K562 (cell line): ENCODE data around the gene SPATA24.

Experiments
- ATF7 ChIP-seq: fragments of 450-650 bp; IDR thresholded peaks from 2 replicates; pipeline ENCODE4 v1.7.1; 2014; ENCODE audit warnings: mild to moderate bottlenecking, moderate library complexity
- ETV1 ChIP-seq: fragments of 450-650 bp; conservative IDR thresholded peaks from 2 replicates; pipeline ENCODE4 v1.6.1; 2016; ENCODE audit warnings: missing genetic modification characterization, control low read depth, low read depth, missing compliant biosample characterization
- FOXJ3 ChIP-seq: sonication (generic); formaldehyde crosslinking; IDR thresholded peaks from 2 replicates; pipeline ENCODE4 v1.4.0; 2020; ENCODE audit warnings: mild to moderate bottlenecking, missing genetic modification reagents
- KLF16 ChIP-seq: IDR thresholded peaks from 2 replicates; pipeline ENCODE4 v1.6.1; 2016; ENCODE audit warnings: antibody characterized with exemption
- MAFF ChIP-seq: IDR thresholded peaks from 2 replicates; pipeline ENCODE4 v1.6.1; 2012; ENCODE audit warnings: low read length, improper control_type of control experiment
- TEAD2 ChIP-seq: fragments of 450-650 bp; IDR thresholded peaks from 2 replicates; pipeline ENCODE4 v1.6.1; 2016; ENCODE audit warnings: missing genetic modification characterization, control low read depth, missing compliant biosample characterization
- ZBTB17 ChIP-seq: fragments of 450-650 bp; formaldehyde crosslinking; IDR thresholded peaks from 2 replicates; pipeline ENCODE4 v1.4.0; 2020; ENCODE audit warnings: mild to moderate bottlenecking
- TF ChIP-seq, protein P1 (sequence below), 3 experiments: IDR thresholded peaks in 2 of 3; conservative IDR thresholded peaks in 1 of 3; 2 replicates each; pipeline ENCODE4 v1.5.1; 2011 to 2012; ENCODE audit warnings: low read length in 3 of 3, mild to moderate bottlenecking in 3 of 3, control low read depth in 2 of 3, improper control_type of control experiment in 1 of 3, inconsistent platforms in 1 of 3, low read depth in 1 of 3, mixed read lengths in 1 of 3, moderate library complexity in 1 of 3; ENCODE audit not compliant: insufficient read depth in 2 of 3
- TF ChIP-seq, protein P2 (sequence below): fragments of 450-650 bp; formaldehyde crosslinking; IDR thresholded peaks from 2 replicates; pipeline ENCODE4 v1.4.0; 2020; ENCODE audit warnings: mild to moderate bottlenecking, moderate library complexity

DNA sequence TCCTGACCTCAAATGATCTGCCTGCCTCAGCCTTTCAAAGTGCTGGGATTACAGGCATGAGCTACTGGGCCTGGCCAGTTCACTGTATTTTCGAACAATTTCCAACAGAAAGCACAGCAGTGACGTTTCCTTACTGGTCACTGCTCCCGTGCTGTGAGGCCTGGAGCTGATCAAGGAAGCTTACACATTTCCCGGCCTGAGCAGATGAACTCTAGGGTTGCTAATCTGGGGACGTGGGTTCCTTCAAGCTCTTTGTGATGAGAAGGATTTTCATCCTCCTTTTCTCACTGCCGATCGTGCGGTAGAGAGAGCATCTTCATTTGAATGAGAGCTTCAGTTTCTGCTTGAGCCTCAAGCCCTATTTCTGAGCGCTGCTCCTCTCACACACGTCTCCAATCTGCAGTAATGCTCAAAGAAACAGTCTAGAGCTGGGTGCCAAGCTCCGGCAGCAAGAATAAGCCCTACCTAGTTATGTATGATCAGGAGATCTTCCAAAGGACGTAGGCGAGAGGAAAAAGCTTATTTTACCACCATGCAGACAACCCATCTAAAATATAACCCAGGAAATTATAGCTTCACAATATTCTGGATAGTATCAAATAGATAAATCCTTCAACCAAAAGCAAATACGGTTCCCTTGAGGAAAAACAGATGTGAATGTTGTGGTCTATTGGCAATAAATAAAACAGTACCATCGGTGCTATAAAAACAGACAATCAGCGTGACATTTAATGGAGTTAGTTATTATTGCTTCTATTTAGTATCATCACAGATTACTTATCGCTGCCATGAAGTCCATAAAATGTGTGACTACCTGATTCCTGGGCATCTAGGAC lies 7.3 kb upstream of the SPATA24 start:
- TF ChIP-seq, protein P1, sequence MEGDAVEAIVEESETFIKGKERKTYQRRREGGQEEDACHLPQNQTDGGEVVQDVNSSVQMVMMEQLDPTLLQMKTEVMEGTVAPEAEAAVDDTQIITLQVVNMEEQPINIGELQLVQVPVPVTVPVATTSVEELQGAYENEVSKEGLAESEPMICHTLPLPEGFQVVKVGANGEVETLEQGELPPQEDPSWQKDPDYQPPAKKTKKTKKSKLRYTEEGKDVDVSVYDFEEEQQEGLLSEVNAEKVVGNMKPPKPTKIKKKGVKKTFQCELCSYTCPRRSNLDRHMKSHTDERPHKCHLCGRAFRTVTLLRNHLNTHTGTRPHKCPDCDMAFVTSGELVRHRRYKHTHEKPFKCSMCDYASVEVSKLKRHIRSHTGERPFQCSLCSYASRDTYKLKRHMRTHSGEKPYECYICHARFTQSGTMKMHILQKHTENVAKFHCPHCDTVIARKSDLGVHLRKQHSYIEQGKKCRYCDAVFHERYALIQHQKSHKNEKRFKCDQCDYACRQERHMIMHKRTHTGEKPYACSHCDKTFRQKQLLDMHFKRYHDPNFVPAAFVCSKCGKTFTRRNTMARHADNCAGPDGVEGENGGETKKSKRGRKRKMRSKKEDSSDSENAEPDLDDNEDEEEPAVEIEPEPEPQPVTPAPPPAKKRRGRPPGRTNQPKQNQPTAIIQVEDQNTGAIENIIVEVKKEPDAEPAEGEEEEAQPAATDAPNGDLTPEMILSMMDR (IDR thresholded peaks at IDR 0.05 in 2 of 3, conservative IDR thresholded peaks at IDR 0.05 in 1 of 3; ENCODE audit: insufficient read depth in 2 of 3, low read depth in 1 of 3, low read length in 3 of 3) = no peak
- TF ChIP-seq MAFF (no peak), ATF7 (no peak), TEAD2 (tag) (no peak), KLF16 (no peak), ETV1 (tag) (no peak), FOXJ3 (CRISPR knock-in tag) (no peak), ZBTB17 (CRISPR knock-in tag) (no peak)
- TF ChIP-seq, protein P2, sequence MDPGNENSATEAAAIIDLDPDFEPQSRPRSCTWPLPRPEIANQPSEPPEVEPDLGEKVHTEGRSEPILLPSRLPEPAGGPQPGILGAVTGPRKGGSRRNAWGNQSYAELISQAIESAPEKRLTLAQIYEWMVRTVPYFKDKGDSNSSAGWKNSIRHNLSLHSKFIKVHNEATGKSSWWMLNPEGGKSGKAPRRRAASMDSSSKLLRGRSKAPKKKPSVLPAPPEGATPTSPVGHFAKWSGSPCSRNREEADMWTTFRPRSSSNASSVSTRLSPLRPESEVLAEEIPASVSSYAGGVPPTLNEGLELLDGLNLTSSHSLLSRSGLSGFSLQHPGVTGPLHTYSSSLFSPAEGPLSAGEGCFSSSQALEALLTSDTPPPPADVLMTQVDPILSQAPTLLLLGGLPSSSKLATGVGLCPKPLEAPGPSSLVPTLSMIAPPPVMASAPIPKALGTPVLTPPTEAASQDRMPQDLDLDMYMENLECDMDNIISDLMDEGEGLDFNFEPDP (CRISPR knock-in tag) = no peak
